Panc1 (cell line): ENCODE data around the gene RASGRF2.

Experiments
- CTCF ChIP-seq: fragments of 450-650 bp; IDR thresholded peaks from 2 replicates; pipeline ENCODE4 v1.5.1; 2017; ENCODE audit warnings: mild to moderate bottlenecking
- POLR2AphosphoS5 ChIP-seq: IDR thresholded peaks from 2 replicates; pipeline ENCODE4 v1.6.1; 2012; ENCODE audit warnings: mild to moderate bottlenecking, low read depth, low read length, moderate library complexity

GRCh38 chr5:80937584-80938356 lies 22.4 kb upstream of the RASGRF2 start:
- TF ChIP-seq CTCF (no peak), POLR2AphosphoS5 (no peak)
